ENCODE data around the gene ARL8B.
"Not testable (repeated sequence)": the region's sequence is repeated elsewhere in the genome, so short reads cannot be mapped to it uniquely, and the experiment has no call there.

Gene ARL8B

GRCh38 chr3:5110337-5110736 is 11.8 kb upstream of the ARL8B start:
- DNase-seq (ENCODE audit: low read depth in 2 of 2, low spot score in 1 of 2) = no peak

GRCh38 chr3:5112043-5112442 is 10.0 kb upstream of the ARL8B start:
- no peak for DNase-seq (ENCODE audit: low read depth in 2 of 2, low spot score in 1 of 2)

- DNase-seq (ENCODE audit: low read depth in 2 of 2, low spot score in 1 of 2) = not testable (repeated sequence)
Measured at GRCh38 chr3:5113726-5114125, 8.4 kb upstream of the ARL8B start.

DNA sequence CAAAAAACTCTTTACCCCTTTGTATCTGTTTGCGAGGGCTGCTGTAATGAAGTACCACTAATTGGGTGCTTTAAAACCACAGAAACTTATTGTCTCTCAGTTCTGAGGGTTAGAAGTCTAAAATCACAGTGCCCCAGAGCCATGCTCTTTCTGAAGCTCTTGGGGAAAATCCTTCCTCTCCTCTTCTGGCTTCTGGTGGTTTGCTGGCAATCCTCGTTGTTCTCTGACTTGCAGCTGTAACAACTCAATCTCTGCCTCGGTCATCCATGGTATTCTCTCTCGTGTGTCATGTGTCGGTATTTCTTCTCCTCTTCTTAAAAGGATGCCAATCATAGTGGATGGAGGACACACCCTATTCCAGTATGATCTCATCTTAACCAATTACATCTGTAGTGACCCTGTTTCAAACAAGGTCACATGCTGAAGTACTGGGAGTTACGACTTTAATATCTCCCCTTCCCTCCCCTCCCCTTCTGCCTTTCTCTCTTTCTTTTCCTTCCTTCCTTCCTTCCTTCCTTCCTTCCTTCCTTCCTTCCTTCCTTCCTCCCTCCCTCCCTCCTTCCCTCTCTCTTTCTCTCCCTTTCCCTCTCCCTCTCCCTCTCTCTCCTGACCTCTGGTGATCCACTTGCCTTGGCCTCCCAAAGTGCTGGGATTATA is 6.5 kb upstream of the ARL8B start:
- DNase-seq (ENCODE audit: low read depth in 2 of 2, low spot score in 1 of 2) = no peak

- DNase-seq (ENCODE audit: low read depth in 2 of 2, low spot score in 1 of 2) = no peak
Measured at GRCh38 chr3:5116538-5116937, 5.6 kb upstream of the ARL8B start.

GRCh38 chr3:5120446-5120845 is 1.6 kb upstream of the ARL8B start:
- DNase-seq (ENCODE audit: low read depth in 2 of 2, low spot score in 1 of 2) = no peak

GRCh38 chr3:5122741-5123706 is 932 bp downstream of the ARL8B start:
- no peak for DNase-seq (ENCODE audit: low read depth in 2 of 2, low spot score in 1 of 2)

DNA sequence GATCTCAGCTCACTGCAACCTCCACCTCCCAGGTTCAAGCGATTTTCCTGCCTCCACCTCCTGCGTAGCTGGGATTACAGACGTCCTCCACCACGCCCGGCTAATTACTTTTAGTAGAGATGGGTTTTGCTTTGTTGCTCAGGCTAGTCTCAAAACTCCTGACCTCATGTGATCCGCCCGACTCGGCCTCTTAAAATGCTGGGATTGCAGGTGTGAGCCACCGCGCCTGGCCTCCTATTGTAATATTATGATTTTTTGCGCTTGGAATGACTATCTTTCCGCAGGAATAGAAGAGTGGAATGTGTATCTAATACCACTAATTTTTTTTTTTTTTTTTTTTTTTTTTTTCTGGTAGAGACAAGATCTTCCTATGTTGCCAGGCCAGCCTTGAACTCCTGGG is 1.8 kb downstream of the ARL8B start:
- DNase-seq (ENCODE audit: low read depth in 2 of 2, low spot score in 1 of 2) = no peak

DNA sequence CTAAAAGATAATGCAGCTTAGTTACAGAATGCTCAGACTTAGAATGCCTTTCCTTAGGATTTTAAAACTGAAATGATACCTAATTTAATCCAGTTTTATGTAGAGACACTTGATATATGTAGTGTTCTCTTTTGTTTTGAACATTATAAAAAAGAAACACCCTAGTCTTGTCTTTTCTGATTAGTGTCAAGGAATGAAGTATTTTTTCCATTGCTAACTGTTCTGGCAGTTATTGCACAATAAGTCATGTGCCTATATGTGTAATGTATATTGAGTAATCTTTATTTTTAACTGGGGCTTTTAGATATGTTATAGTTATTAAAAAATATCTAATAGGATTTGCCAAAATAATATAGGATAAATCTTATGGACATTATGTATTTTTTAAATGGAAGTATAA is 4.5 kb downstream of the ARL8B start:
- DNase-seq (ENCODE audit: low read depth in 2 of 2, low spot score in 1 of 2) = no peak

DNA sequence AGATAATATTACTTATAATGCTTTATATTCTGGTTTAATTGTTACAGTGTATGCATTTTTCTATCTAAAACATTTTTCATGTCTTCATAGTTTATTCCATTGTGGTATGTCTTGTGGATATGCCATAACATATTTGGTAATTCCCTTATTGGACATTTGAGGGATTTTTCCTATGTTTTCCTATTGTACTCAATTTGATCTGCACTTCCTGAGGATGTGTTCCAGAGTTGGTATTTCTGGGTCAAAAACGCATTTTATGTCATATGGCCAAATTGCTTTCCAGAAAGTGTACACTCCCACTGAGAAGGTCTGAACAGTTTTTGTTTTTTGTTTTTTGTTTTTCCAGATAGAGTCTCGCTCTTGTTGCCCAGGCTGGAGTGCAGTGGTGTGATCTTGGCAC is 6.8 kb downstream of the ARL8B start:
- DNase-seq (ENCODE audit: low read depth in 2 of 2, low spot score in 1 of 2) = no peak

DNA sequence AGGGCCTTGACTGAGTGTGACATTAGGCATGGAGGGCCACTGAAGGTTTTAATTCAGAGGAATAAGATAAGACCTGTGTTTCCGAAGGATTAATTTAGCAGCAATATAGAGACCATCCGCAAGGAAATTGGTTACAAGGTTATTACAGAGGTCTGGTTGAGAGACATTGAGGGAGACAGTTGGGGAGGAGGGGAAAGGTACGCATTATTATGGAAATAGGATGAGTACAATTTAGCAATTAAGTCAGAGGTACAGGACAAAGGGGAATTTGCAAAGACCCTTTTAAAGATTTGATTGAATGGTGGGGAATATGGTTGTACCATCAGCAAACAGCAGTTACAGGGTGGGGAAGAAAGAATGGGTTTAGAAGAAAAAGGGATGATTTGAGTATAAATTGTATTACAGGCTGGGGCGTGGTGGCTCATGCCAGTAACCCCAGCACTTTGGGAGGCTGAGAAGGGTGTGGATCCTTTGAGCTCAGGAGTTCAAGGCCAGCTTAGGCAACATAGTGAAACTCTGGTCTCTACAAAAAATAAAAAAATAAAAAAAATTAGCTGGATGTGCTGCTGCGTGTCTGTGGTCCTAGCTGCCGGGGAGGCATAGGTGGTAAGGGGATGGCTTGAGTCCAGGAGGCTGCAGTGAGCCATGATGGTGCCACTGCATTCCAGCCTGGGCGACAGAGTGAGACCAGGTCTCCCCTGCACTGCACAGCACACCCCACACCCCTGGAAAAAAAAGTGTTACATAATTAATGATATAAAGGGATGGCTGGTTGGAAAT is 11.3 kb downstream of the ARL8B start:
- DNase-seq (ENCODE audit: low read depth in 2 of 2, low spot score in 1 of 2) = no peak

GRCh38 chr3:5134019-5134391 is 11.9 kb downstream of the ARL8B start:
- DNase-seq (ENCODE audit: low read depth in 2 of 2, low spot score in 1 of 2) = no peak

GRCh38 chr3:5134499-5134898 is 12.4 kb downstream of the ARL8B start:
- no peak for DNase-seq (ENCODE audit: low read depth in 2 of 2, low spot score in 1 of 2)

GRCh38 chr3:5136211-5136918 is 14.3 kb downstream of the ARL8B start:
- no peak for DNase-seq (ENCODE audit: low read depth in 2 of 2, low spot score in 1 of 2)

GRCh38 chr3:5136919-5137429 is 14.9 kb downstream of the ARL8B start:
- DNase-seq (ENCODE audit: low read depth in 2 of 2, low spot score in 1 of 2) = no peak

GRCh38 chr3:5138214-5138981 is 16.3 kb downstream of the ARL8B start:
- DNase-seq (ENCODE audit: low read depth in 2 of 2, low spot score in 1 of 2) = no peak

GRCh38 chr3:5140230-5140621 is 18.1 kb downstream of the ARL8B start:
- DNase-seq (ENCODE audit: low read depth in 2 of 2, low spot score in 1 of 2) = no peak

GRCh38 chr3:5140839-5141238 is 18.7 kb downstream of the ARL8B start:
- DNase-seq (ENCODE audit: low read depth in 2 of 2, low spot score in 1 of 2) = no peak

GRCh38 chr3:5141760-5142159 is 19.7 kb downstream of the ARL8B start:
- no peak for DNase-seq (ENCODE audit: low read depth in 2 of 2, low spot score in 1 of 2)

GRCh38 chr3:5143464-5143863 is 21.4 kb downstream of the ARL8B start:
- no peak for DNase-seq (ENCODE audit: low read depth in 2 of 2, low spot score in 1 of 2)

Measured in stimulated activated CD8-positive, alpha-beta memory T cell treated with anti-CD3 and anti-CD28 coated beads, Interleukin-4, amount 100 ng/mL, for 4 hours (primary cell).